Measurements from ENCODE around the gene METTL6. TPM values are rescaled to one million over a fixed set of nuclear protein-coding genes. Genes with fewer than 3 reads are reported as not detected.

METTL6 gene
- total RNA-seq, 1 donor from 2014 or later, result 18.9 TPM

DNA sequence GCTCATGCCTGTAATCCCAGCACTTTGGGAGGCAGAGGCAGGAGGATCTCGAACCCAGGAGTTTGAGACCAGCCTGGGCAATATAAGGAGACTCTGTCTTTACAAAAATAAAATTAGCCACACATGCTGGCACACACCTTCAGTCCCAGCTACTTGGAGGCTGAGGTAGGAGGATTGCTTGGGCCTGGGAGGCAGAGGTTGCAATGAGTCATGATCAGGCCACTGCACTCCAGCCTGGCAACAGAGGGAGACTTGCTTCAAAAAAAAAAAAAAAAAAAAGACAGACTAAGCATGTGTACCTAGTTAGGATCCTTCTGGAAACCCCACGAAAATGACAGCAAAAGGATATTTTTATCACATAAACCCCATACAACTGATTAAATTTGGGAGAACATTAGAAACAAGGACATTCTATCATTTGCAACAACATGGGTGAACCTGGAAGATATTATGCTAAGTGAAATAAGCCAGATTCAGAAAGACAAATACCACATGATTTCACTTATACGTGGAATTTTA is 44.9 kb downstream of the METTL6 start:
- no peaks in the 10 kb centered on the region for H3K27me3 Mint-ChIP-seq (ENCODE audit: low read depth, unreplicated experiment)
- no peak overlapping the region for H3K27ac Mint-ChIP-seq (ENCODE audit: unreplicated experiment)
- H3K4me3 ChIP-seq (ENCODE audit: insufficient read depth, low read depth, low read length), result no peak overlapping the region
- no peaks in the 10 kb centered on the region for H3K36me3 Mint-ChIP-seq (ENCODE audit: low read depth, unreplicated experiment)
- H3K27ac ChIP-seq (ENCODE audit: low read depth, low read length), result no peak overlapping the region
- no peaks in the 10 kb centered on the region for H3K9me3 Mint-ChIP-seq (ENCODE audit: unreplicated experiment)
- no peaks in the 10 kb centered on the region for H3K9me3 ChIP-seq (ENCODE audit: insufficient read depth, low read depth, low read length)
- no peak overlapping the region for H3K9ac ChIP-seq (ENCODE audit: low read length)
- H3K27me3 ChIP-seq (ENCODE audit: insufficient read depth, low read length), result no peaks in the 10 kb centered on the region
- TF ChIP-seq, protein P1, sequence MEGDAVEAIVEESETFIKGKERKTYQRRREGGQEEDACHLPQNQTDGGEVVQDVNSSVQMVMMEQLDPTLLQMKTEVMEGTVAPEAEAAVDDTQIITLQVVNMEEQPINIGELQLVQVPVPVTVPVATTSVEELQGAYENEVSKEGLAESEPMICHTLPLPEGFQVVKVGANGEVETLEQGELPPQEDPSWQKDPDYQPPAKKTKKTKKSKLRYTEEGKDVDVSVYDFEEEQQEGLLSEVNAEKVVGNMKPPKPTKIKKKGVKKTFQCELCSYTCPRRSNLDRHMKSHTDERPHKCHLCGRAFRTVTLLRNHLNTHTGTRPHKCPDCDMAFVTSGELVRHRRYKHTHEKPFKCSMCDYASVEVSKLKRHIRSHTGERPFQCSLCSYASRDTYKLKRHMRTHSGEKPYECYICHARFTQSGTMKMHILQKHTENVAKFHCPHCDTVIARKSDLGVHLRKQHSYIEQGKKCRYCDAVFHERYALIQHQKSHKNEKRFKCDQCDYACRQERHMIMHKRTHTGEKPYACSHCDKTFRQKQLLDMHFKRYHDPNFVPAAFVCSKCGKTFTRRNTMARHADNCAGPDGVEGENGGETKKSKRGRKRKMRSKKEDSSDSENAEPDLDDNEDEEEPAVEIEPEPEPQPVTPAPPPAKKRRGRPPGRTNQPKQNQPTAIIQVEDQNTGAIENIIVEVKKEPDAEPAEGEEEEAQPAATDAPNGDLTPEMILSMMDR (IDR thresholded peaks at IDR 0.05; ENCODE audit: insufficient read depth, low read depth, low read length), result no peak
- no peak for TF ChIP-seq EZH2 (IDR thresholded peaks at IDR 0.05; ENCODE audit: insufficient read depth, low read length)
- H3K4me1 ChIP-seq (ENCODE audit: insufficient read depth, low read length), result peaks cover 2% of the 10 kb centered on the region
- H3K4me2 ChIP-seq (ENCODE audit: low read length), result no peak overlapping the region
- no peaks in the 10 kb centered on the region for H4K20me1 ChIP-seq (ENCODE audit: insufficient read depth, low read length)
- FAIRE-seq (no peak), DNase-seq (ENCODE audit: low read depth) (no peak)
- no peaks in the 10 kb centered on the region for H3K36me3 ChIP-seq (ENCODE audit: insufficient read depth, low read length)
- H3K79me2 ChIP-seq (ENCODE audit: insufficient read depth, low read length), result no peaks in the 10 kb centered on the region
- no peak overlapping the region for H2AFZ ChIP-seq (ENCODE audit: low read depth, low read length)
- no peak overlapping the region for H3K4me3 Mint-ChIP-seq (ENCODE audit: unreplicated experiment)
- H3K4me1 Mint-ChIP-seq (ENCODE audit: low read depth, unreplicated experiment), result peaks cover 5% of the 10 kb centered on the region

DNA sequence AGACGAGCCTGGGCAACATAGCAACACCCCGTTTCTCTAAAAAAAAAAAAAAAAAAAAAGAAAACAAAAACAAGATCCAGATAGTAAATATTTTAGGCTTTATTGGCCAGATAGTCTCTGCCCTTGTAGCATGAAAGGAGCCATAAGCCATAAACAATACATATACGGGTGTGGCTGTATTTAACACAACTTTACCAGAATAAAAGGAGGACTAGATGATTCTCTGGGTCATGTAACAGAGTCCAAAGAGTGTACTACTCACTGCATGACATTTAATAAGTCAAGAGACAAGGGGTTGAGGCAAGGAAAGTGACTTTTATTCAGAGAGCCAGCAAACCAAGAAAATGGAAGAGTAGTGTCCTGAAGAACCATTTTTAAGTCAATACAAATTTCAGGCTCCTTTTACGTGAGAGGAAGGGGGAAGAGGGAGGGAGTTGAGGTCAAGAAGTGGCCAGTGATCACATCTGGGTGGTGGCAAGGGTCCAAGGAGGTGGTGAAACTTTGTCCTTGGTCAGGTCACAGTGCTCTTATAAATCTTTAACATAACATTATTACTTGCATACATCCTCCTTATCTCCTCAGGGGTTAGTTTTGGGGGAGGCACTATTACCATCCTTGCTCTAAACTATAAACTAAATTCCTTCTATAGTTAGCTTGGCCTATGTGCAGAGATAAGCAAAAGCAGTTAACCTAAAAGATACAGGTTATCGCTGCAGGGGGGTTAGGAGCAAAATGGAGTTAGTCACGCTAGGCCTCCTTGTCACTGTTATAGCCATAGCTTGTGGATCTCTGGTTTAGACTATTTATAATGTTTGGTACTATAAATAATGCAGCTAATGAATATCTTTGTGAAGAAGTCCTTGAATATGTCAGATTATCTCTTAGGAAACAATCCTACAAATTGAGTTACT is 46.1 kb downstream of the METTL6 start:
- Histone ChIP-seq H3K4me3 (ENCODE audit: insufficient read depth, low read depth, low read length) (no peak overlapping the region), H3K9me3 (ENCODE audit: insufficient read depth, low read depth, low read length) (no peaks in the 10 kb centered on the region), H3K79me2 (ENCODE audit: insufficient read depth, low read length) (no peaks in the 10 kb centered on the region), H3K36me3 (ENCODE audit: insufficient read depth, low read length) (no peaks in the 10 kb centered on the region), H3K27ac (ENCODE audit: low read depth, low read length) (no peak overlapping the region), H4K20me1 (ENCODE audit: insufficient read depth, low read length) (no peaks in the 10 kb centered on the region), H3K4me2 (ENCODE audit: low read length) (no peak overlapping the region), H3K9ac (ENCODE audit: low read length) (no peak overlapping the region), H3K27me3 (ENCODE audit: insufficient read depth, low read length) (no peaks in the 10 kb centered on the region), H2AFZ (ENCODE audit: low read depth, low read length) (no peak overlapping the region), H3K4me1 (ENCODE audit: insufficient read depth, low read length) (no peaks in the 10 kb centered on the region)
- Mint-ChIP-seq H3K9me3 (ENCODE audit: unreplicated experiment) (no peaks in the 10 kb centered on the region), H3K27me3 (ENCODE audit: low read depth, unreplicated experiment) (no peaks in the 10 kb centered on the region), H3K36me3 (ENCODE audit: low read depth, unreplicated experiment) (no peaks in the 10 kb centered on the region), H3K27ac (ENCODE audit: unreplicated experiment) (no peak overlapping the region), H3K4me1 (ENCODE audit: low read depth, unreplicated experiment) (peaks cover 2% of the 10 kb centered on the region), H3K4me3 (ENCODE audit: unreplicated experiment) (no peak overlapping the region)
- DNase-seq (ENCODE audit: low read depth) (no peak), FAIRE-seq (no peak)
- TF ChIP-seq EZH2 (IDR thresholded peaks at IDR 0.05; ENCODE audit: insufficient read depth, low read length), result no peak
- TF ChIP-seq, protein P1 (IDR thresholded peaks at IDR 0.05; ENCODE audit: insufficient read depth, low read depth, low read length), result no peak

Measured in astrocyte (in vitro differentiated cells and primary cell).